ENCODE results near the gene SETD1B.

GRCh38 chr12:121816925-121817647 is 13.3 kb downstream of the SETD1B start:
- TF ChIP-seq CTCF (IDR thresholded peaks at IDR 0.05; ENCODE audit: poor library complexity, severe bottlenecking), result no peak
- no peak for TF ChIP-seq EZH2 (IDR thresholded peaks at IDR 0.05; ENCODE audit: borderline replicate concordance, insufficient read depth, low read length, poor library complexity, severe bottlenecking)
- no peak for TF ChIP-seq TAF1 (IDR thresholded peaks at IDR 0.05; ENCODE audit: low read depth)
- no peak for TF ChIP-seq MXI1 (conservative IDR thresholded peaks at IDR 0.05; ENCODE audit: poor library complexity, severe bottlenecking)
- TF ChIP-seq POLR2AphosphoS5 (IDR thresholded peaks at IDR 0.05), result no peak
- no peak for TF ChIP-seq EP300 (conservative IDR thresholded peaks at IDR 0.05; ENCODE audit: poor library complexity, severe bottlenecking)
- no peak for TF ChIP-seq RAD21 (conservative IDR thresholded peaks at IDR 0.05)
- TF ChIP-seq REST (IDR thresholded peaks at IDR 0.05; ENCODE audit: borderline replicate concordance), result no peak

All from neural cell (in vitro differentiated cells).